22Rv1 (cell line): ENCODE results near the gene CDC42EP3.

Experiments used
- ZFX ChIP-seq: fragments of 450-650 bp; IDR thresholded peaks from 2 replicates; pipeline ENCODE4 v1.6.1; 2017; ENCODE audit warnings: antibody characterized with exemption, borderline replicate concordance
- TF ChIP-seq, protein P1 (sequence below): fragments of 450-650 bp; IDR thresholded peaks from 2 replicates; pipeline ENCODE4 v1.5.1; 2017; ENCODE audit warnings: mild to moderate bottlenecking

DNA sequence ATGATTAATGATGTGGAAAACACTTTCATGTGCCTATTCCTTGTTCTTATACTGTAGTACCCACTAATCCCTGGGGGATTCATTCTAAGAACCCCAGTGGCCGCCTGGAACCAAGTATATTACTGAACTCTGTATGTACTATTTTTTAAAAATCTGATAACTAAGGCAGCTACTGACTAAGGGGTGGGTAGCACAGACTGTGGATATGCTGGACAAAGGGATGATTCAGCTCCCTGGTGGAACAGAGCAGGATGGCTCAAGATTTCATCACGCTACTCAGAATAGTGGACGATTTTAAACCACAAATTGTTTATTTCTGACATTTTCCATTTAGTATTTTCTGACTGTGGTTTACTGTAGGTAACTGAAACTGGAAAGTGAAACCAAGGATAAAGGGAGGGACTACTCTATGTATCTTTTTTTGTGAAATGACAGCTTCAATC is 41.8 kb upstream of the CDC42EP3 start:
- TF ChIP-seq, protein P1, sequence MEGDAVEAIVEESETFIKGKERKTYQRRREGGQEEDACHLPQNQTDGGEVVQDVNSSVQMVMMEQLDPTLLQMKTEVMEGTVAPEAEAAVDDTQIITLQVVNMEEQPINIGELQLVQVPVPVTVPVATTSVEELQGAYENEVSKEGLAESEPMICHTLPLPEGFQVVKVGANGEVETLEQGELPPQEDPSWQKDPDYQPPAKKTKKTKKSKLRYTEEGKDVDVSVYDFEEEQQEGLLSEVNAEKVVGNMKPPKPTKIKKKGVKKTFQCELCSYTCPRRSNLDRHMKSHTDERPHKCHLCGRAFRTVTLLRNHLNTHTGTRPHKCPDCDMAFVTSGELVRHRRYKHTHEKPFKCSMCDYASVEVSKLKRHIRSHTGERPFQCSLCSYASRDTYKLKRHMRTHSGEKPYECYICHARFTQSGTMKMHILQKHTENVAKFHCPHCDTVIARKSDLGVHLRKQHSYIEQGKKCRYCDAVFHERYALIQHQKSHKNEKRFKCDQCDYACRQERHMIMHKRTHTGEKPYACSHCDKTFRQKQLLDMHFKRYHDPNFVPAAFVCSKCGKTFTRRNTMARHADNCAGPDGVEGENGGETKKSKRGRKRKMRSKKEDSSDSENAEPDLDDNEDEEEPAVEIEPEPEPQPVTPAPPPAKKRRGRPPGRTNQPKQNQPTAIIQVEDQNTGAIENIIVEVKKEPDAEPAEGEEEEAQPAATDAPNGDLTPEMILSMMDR: no peak
- TF ChIP-seq ZFX: no peak
